H9 (cell line): ENCODE data around the gene TIPRL. TPM values are rescaled to one million over a fixed set of nuclear protein-coding genes. Genes with fewer than 3 reads are reported as not detected.

ENCODE experiments used
- DNase-seq: peaks from one replicate; pipeline ENCODE4 v3.0.0-alpha.2; 2017
- H2AFZ ChIP-seq: one replicate; pipeline ENCODE4 v1.6.1; 2013; ENCODE audit warnings: mild to moderate bottlenecking, low read length, control low read depth, moderate library complexity
- H2AK5ac ChIP-seq: 2 replicates; pipeline ENCODE4 v1.6.1; 2013; ENCODE audit warnings: low read length, control low read depth, mixed read lengths; ENCODE audit not compliant: insufficient read length
- H2BK120ac ChIP-seq: one replicate; pipeline ENCODE4 v1.6.1; 2013; ENCODE audit warnings: low read depth, mild to moderate bottlenecking, low read length, control low read depth, inconsistent platforms; ENCODE audit not compliant: poor library complexity, severe bottlenecking
- H2BK12ac ChIP-seq: 2 replicates; pipeline ENCODE4 v1.6.1; 2013; ENCODE audit warnings: low read length, control low read depth, mixed read lengths, low read depth; ENCODE audit not compliant: insufficient read length
- H2BK15ac ChIP-seq: 2 replicates; pipeline ENCODE4 v1.6.1; 2013; ENCODE audit warnings: low read depth, low read length, control low read depth
- H2BK20ac ChIP-seq: one replicate; pipeline ENCODE4 v1.6.1; 2013; ENCODE audit warnings: low read depth, mild to moderate bottlenecking, low read length, control low read depth, inconsistent platforms; ENCODE audit not compliant: poor library complexity, severe bottlenecking
- H2BK5ac ChIP-seq: 2 replicates; pipeline ENCODE4 v1.6.1; 2013; ENCODE audit warnings: low read length, control low read depth, mixed read lengths; ENCODE audit not compliant: insufficient read length
- H3K14ac ChIP-seq: 2 replicates; pipeline ENCODE4 v1.6.1; 2013; ENCODE audit warnings: low read length, control low read depth; ENCODE audit not compliant: insufficient read depth
- H3K18ac ChIP-seq: 2 replicates; pipeline ENCODE4 v1.6.1; 2013; ENCODE audit warnings: low read depth, mild to moderate bottlenecking, mixed read lengths, low read length, control low read depth; ENCODE audit not compliant: insufficient read length
- H3K23ac ChIP-seq: 2 replicates; pipeline ENCODE4 v1.6.1; 2013; ENCODE audit warnings: low read length, control low read depth, mixed read lengths, low read depth; ENCODE audit not compliant: insufficient read length
- H3K23me2 ChIP-seq: 2 replicates; pipeline ENCODE4 v1.6.1; 2013; ENCODE audit warnings: low read depth, mild to moderate bottlenecking, mixed read lengths, low read length, control low read depth; ENCODE audit not compliant: insufficient read length, poor library complexity, severe bottlenecking
- H3K27ac ChIP-seq: 2 replicates; pipeline ENCODE4 v1.5.1; 2013; ENCODE audit warnings: low read length, control low read depth, mixed read lengths, low read depth; ENCODE audit not compliant: insufficient read length
- H3K27me3 ChIP-seq: 2 replicates; pipeline ENCODE4 v1.6.1; 2013; ENCODE audit warnings: low read length, control low read depth, inconsistent platforms; ENCODE audit not compliant: insufficient read depth
- H3K4ac ChIP-seq: 2 replicates; pipeline ENCODE4 v1.6.1; 2013; ENCODE audit warnings: low read depth, mild to moderate bottlenecking, control low read depth, inconsistent platforms, low read length, moderate library complexity
- H3K4me1 ChIP-seq: 2 replicates; pipeline ENCODE4 v1.6.1; 2013; ENCODE audit warnings: low read length, control low read depth, inconsistent platforms; ENCODE audit not compliant: insufficient read depth
- H3K4me2 ChIP-seq: 2 replicates; pipeline ENCODE4 v1.6.1; 2013; ENCODE audit warnings: low read length, control low read depth, mixed read lengths; ENCODE audit not compliant: insufficient read length, insufficient read depth
- H3K56ac ChIP-seq: 2 replicates; pipeline ENCODE4 v1.6.1; 2013; ENCODE audit warnings: low read depth, mild to moderate bottlenecking, mixed read lengths, low read length, control low read depth; ENCODE audit not compliant: insufficient read length
- H3K79me1 ChIP-seq: 2 replicates; pipeline ENCODE4 v1.6.1; 2013; ENCODE audit warnings: low read depth, mild to moderate bottlenecking, moderate library complexity, low read length, control low read depth, inconsistent platforms; ENCODE audit not compliant: insufficient read depth, poor library complexity, severe bottlenecking
- H3K79me2 ChIP-seq: 2 replicates; pipeline ENCODE4 v1.6.1; 2013; ENCODE audit warnings: low read length, control low read depth, inconsistent platforms; ENCODE audit not compliant: insufficient read depth
- H3K9ac ChIP-seq: 2 replicates; pipeline ENCODE4 v1.6.1; 2013; ENCODE audit warnings: low read length, control low read depth, mixed read lengths; ENCODE audit not compliant: insufficient read length; ENCODE audit errors: extremely low read depth
- H3K9me3 ChIP-seq: one replicate; pipeline ENCODE4 v1.6.1; 2013; ENCODE audit warnings: low read depth, low read length, inconsistent platforms; ENCODE audit not compliant: control insufficient read depth
- H3T11ph ChIP-seq: one replicate; pipeline ENCODE4 v1.6.1; 2013; ENCODE audit warnings: mild to moderate bottlenecking, low read length, control low read depth, inconsistent platforms
- H4K20me1 ChIP-seq: one replicate; pipeline ENCODE4 v1.6.1; 2013; ENCODE audit not compliant: control insufficient read depth, insufficient read length, insufficient read depth
- H4K5ac ChIP-seq: 2 replicates; pipeline ENCODE4 v1.6.1; 2013; ENCODE audit warnings: low read depth, mild to moderate bottlenecking, mixed read lengths, low read length, control low read depth; ENCODE audit not compliant: insufficient read length
- H4K8ac ChIP-seq: replicated peaks from 2 replicates; pipeline ENCODE4 v1.6.1; 2013; ENCODE audit warnings: low read length, control low read depth, mixed read lengths, low read depth; ENCODE audit not compliant: insufficient read length
- H4K91ac ChIP-seq: 2 replicates; pipeline ENCODE4 v1.6.1; 2013; ENCODE audit warnings: low read depth, mild to moderate bottlenecking, moderate library complexity, mixed read lengths, low read length, control low read depth; ENCODE audit not compliant: insufficient read length
- H3K27ac Mint-ChIP-seq, 3 experiments: 2 replicates in 2 of 3; 3 replicates in 1 of 3; pipeline ENCODE4 v1.8.0; 2020 to 2021; ENCODE audit warnings: mixed read lengths in 3 of 3, mild to moderate bottlenecking in 1 of 3, moderate library complexity in 1 of 3
- H3K27me3 Mint-ChIP-seq: 2 replicates; pipeline ENCODE4 v1.8.0; 2021; ENCODE audit warnings: low read depth, mild to moderate bottlenecking, moderate library complexity, mixed read lengths
- H3K36me3 Mint-ChIP-seq, 3 experiments: 2 replicates in 2 of 3; 3 replicates in 1 of 3; pipeline ENCODE4 v1.8.0; 2020 to 2021; ENCODE audit warnings: low read depth in 3 of 3, mixed read lengths in 3 of 3; ENCODE audit not compliant: insufficient read depth in 1 of 3
- H3K4me1 Mint-ChIP-seq, 2 experiments: 2 replicates each; pipeline ENCODE4 v1.8.0; 2020; ENCODE audit warnings: mixed read lengths in 2 of 2
- H3K4me3 Mint-ChIP-seq, 2 experiments: 2 replicates in 1 of 2; 3 replicates in 1 of 2; pipeline ENCODE4 v1.8.0; 2020 to 2021; ENCODE audit warnings: mild to moderate bottlenecking in 2 of 2, mixed read lengths in 2 of 2, moderate library complexity in 1 of 2
- H3K9me3 Mint-ChIP-seq, 2 experiments: 2 replicates in 1 of 2; 3 replicates in 1 of 2; pipeline ENCODE4 v1.8.0; 2020; ENCODE audit warnings: mild to moderate bottlenecking in 2 of 2, mixed read lengths in 2 of 2, moderate library complexity in 1 of 2
- WGBS: extraction: QIAGEN DNeasy Blood & Tissue Kit; methylation state at CpG from one replicate; pipeline ENCODE4 v1.1.7; 2013; ENCODE audit warnings: missing lambda C conversion rate, low lambda C conversion rate, mixed read lengths; ENCODE audit not compliant: insufficient read length; ENCODE audit errors: extremely low coverage; 5-methylcytosine and 5-hydroxymethylcytosine counted together
- total RNA-seq: library from RNA; stranded (reverse); gene quantifications from 2 replicates; pipeline ENCODE4 v1.2.1, GENCODE V29; 2021
- TF ChIP-seq, protein P1 (sequence below): fragments of 200-600 bp; sonication (generic); conservative IDR thresholded peaks from 3 replicates; pipeline ENCODE4 v1.8.0; 2021; ENCODE audit warnings: antibody characterized with exemption, mild to moderate bottlenecking

TIPRL gene
- total RNA-seq, 1 experiment from 2014 or later: 24.4 TPM

DNA sequence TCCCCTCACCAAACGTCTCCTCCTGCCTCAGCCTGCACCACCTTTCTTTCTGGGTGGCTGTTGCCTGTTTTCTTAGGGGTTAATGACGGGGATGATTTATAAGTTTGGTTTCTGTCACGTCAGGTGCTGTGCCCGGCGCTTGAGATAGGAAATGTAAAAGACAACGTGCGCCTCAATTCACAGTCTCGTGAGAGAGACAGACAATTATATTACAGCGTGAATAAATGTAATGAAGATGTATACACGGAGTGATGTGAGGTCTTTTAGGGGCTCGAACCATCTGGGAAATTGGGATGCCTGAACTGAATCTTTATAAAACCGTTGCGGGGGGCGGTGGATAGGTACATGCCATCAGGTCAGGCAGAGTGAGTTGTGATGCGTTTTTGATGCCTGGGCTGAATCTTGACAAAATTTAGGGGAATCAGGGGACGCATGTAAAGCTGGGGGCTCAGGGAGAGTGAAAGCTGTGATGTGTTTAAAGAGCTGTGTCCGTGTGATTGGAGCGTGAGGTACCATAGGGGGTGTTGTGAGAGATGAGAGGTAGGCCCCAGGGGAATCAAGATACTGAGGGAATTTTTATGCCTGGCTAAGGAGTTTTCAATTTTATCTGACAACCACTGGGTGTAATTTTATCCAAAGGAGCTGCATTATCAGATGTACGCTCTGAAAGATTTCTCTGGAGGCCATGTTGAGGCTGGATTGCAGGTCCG, 831 bp downstream of the TIPRL start:
- Histone ChIP-seq H4K20me1 (no peaks in the 10 kb centered on the region), H3K79me2 (no peaks in the 10 kb centered on the region), H3K4ac (no peak overlapping the region), H2BK120ac (no peak overlapping the region), H3K4me1 (0 out of 2 replicates have a peak, but pooled peaks cover 2% of the 10 kb centered on the region), H4K91ac (no peak overlapping the region), H3K27me3 (no peaks in the 10 kb centered on the region), H2BK5ac (no peak overlapping the region), H3K23ac (no peak overlapping the region), H3K23me2 (peaks cover 6% of the 10 kb centered on the region), H3K18ac (no peak overlapping the region), H3K27ac (no peak overlapping the region), H3K4me2 (peak overlapping the region; percentile 80), H3K9ac (peak overlapping the region; percentile 78), H2BK12ac (no peak overlapping the region), H4K5ac (no peak overlapping the region), H3K79me1 (no peaks in the 10 kb centered on the region), H3K56ac (no peak overlapping the region), H2AFZ (no peak overlapping the region), H3K9me3 (no peaks in the 10 kb centered on the region), H2BK20ac (no peak overlapping the region), H2BK15ac (no peak overlapping the region), H4K8ac (no peak overlapping the region), H2AK5ac (no peak overlapping the region), H3T11ph (no peak overlapping the region), H3K14ac (no peak overlapping the region)
- H3K4me3 Mint-ChIP-seq: no peak overlapping the region
- H3K36me3 Mint-ChIP-seq: 0 out of 7 replicates have a peak, but pooled peaks cover 0 to under 1% (median 0%) of the 10 kb centered on the region in 3 experiments
- peaks cover 3% of the 10 kb centered on the region in 2 experiments; a peak in 3 of 4 replicates for H3K4me1 Mint-ChIP-seq
- TF ChIP-seq, protein P1, sequence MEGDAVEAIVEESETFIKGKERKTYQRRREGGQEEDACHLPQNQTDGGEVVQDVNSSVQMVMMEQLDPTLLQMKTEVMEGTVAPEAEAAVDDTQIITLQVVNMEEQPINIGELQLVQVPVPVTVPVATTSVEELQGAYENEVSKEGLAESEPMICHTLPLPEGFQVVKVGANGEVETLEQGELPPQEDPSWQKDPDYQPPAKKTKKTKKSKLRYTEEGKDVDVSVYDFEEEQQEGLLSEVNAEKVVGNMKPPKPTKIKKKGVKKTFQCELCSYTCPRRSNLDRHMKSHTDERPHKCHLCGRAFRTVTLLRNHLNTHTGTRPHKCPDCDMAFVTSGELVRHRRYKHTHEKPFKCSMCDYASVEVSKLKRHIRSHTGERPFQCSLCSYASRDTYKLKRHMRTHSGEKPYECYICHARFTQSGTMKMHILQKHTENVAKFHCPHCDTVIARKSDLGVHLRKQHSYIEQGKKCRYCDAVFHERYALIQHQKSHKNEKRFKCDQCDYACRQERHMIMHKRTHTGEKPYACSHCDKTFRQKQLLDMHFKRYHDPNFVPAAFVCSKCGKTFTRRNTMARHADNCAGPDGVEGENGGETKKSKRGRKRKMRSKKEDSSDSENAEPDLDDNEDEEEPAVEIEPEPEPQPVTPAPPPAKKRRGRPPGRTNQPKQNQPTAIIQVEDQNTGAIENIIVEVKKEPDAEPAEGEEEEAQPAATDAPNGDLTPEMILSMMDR: no peak
- H3K27ac Mint-ChIP-seq: no peak overlapping the region
- no peak for DNase-seq
- H3K9me3 Mint-ChIP-seq: peaks cover 0 to 3% of the 10 kb centered on the region in 2 experiments; a peak in 1 of 5 replicates
- no CpG with 5 or more reads among the region's 20 CpGs for WGBS
- no peaks in the 10 kb centered on the region for H3K27me3 Mint-ChIP-seq
